ENCODE data around the gene FAM193B. TPM values are rescaled to one million over a fixed set of nuclear protein-coding genes. Genes with fewer than 3 reads are reported as not detected.

FAM193B gene
- total and polyA plus RNA-seq, 8 donors = 30.1 to 519 (median 45.0) TPM

- FAIRE-seq = no peak
- Histone ChIP-seq H3K27ac (no peak overlapping the region), H3K9me3 (no peaks in the 10 kb centered on the region), H3K4me3 (no peak overlapping the region), H3K27me3 (no peaks in the 10 kb centered on the region), H3K4me1 (peaks cover 0 to 9% (median 0%) of the 10 kb centered on the region in 3 donors), H3K36me3 (no peaks in the 10 kb centered on the region)
- ATAC-seq = no peak
- intact Hi-C loops (cut with DNase I) = no loop called here
- 73 to 76% methylated on average over 4 of the region's 4 CpGs for WGBS, 2 donors
- TF ChIP-seq, protein P1, sequence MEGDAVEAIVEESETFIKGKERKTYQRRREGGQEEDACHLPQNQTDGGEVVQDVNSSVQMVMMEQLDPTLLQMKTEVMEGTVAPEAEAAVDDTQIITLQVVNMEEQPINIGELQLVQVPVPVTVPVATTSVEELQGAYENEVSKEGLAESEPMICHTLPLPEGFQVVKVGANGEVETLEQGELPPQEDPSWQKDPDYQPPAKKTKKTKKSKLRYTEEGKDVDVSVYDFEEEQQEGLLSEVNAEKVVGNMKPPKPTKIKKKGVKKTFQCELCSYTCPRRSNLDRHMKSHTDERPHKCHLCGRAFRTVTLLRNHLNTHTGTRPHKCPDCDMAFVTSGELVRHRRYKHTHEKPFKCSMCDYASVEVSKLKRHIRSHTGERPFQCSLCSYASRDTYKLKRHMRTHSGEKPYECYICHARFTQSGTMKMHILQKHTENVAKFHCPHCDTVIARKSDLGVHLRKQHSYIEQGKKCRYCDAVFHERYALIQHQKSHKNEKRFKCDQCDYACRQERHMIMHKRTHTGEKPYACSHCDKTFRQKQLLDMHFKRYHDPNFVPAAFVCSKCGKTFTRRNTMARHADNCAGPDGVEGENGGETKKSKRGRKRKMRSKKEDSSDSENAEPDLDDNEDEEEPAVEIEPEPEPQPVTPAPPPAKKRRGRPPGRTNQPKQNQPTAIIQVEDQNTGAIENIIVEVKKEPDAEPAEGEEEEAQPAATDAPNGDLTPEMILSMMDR (IDR thresholded peaks at IDR 0.05) = no peak
- no peak for DNase-seq
Measured at GRCh38 chr5:177557041-177557647, 2.8 kb upstream of the FAM193B start.

DNA sequence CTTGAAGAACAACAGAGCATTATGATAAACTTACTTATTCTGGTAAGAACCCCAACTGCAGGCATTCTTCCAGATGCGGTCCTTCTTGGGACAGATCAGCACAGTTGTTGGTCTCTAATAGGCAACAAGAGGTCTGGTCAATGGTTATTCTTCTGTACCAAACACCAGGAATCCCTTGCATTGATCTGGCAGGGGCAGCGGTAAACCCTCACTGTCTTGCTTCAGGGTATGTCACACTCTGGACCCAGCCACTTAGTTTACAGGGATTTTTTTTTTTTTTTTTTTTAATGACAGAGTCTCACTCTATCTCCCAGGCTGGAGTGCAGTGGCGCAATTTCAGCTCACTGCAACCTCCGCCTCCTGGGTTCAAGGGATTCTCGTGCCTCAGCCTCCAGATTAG, 1.3 kb upstream of the FAM193B start:
- Histone ChIP-seq H3K4me3 (peak overlapping the region in 2 of 4 donors; percentile 68 to 88), H3K27ac (no peak overlapping the region), H3K9me3 (no peaks in the 10 kb centered on the region), H3K27me3 (no peaks in the 10 kb centered on the region), H3K36me3 (no peaks in the 10 kb centered on the region), H3K4me1 (peaks cover 0 to 9% (median 0%) of the 10 kb centered on the region in 3 donors)
- WGBS, 2 donors = 89 to 96% methylated on average over 5 of the region's 5 CpGs
- TF ChIP-seq, protein P1 (IDR thresholded peaks at IDR 0.05) = no peak
- no peak for DNase-seq
- no peak for ATAC-seq
- no peak for FAIRE-seq
- intact Hi-C loops (cut with DNase I) = no loop called here

GRCh38 chr5:177555228-177555627, 865 bp upstream of the FAM193B start:
- 57 to 65% methylated on average over 2 of the region's 2 CpGs for WGBS, 2 donors
- Histone ChIP-seq H3K4me1 (peaks cover 0 to 9% (median 0%) of the 10 kb centered on the region in 3 donors), H3K27ac (no peak overlapping the region), H3K4me3 (peak overlapping the region; percentile 68 to 93 (median 84)), H3K27me3 (no peaks in the 10 kb centered on the region), H3K36me3 (no peaks in the 10 kb centered on the region), H3K9me3 (no peaks in the 10 kb centered on the region)
- no peak for ATAC-seq
- no peak for DNase-seq
- no peak for FAIRE-seq
- intact Hi-C loops (cut with DNase I) = no loop called here
- TF ChIP-seq, protein P1 (IDR thresholded peaks at IDR 0.05) = no peak

GRCh38 chr5:177553671-177554429, 513 bp downstream of the FAM193B start:
- Histone ChIP-seq H3K9me3 (no peaks in the 10 kb centered on the region), H3K36me3 (no peaks in the 10 kb centered on the region), H3K4me3 (peak overlapping the region; percentile 68 to 93 (median 90)), H3K4me1 (peaks cover 0 to 9% (median 0%) of the 10 kb centered on the region in 3 donors), H3K27ac (peak overlapping the region; percentile 5 to 73 (median 56)), H3K27me3 (no peaks in the 10 kb centered on the region)
- FAIRE-seq (no peak), DNase-seq (peak; percentile 45 to 87 (median 64)), ATAC-seq (peak; percentile 35 to 65 (median 58))
- WGBS, 2 donors = 0% methylated on average over 32 to 72 of the region's 72 CpGs
- intact Hi-C loops (cut with DNase I) = no loop called here
- TF ChIP-seq, protein P1 (IDR thresholded peaks at IDR 0.05) = no peak
